Loucy (cell line): Measurements from ENCODE around the gene FAM120B.

Experiments
- H2AFZ ChIP-seq: fragments of 200-600 bp; sonication (generic); 2 replicates; pipeline ENCODE4 v1.6.0; 2016; ENCODE audit warnings: antibody characterized with exemption, mild to moderate bottlenecking, low read length, moderate library complexity
- H3F3A ChIP-seq: fragments of 200-600 bp; 2 replicates; pipeline ENCODE4 v1.6.0; 2016; ENCODE audit warnings: antibody characterized with exemption, low read depth, mild to moderate bottlenecking
- H3K27me3 ChIP-seq: fragments of 200-600 bp; sonication (generic); 2 replicates; pipeline ENCODE4 v1.6.1; 2014; ENCODE audit warnings: low read length, mild to moderate bottlenecking; ENCODE audit not compliant: insufficient read depth, poor library complexity, severe bottlenecking
- H3K36me3 ChIP-seq: fragments of 200-600 bp; sonication (generic); 2 replicates; pipeline ENCODE4 v1.6.1; 2016; ENCODE audit warnings: low read length; ENCODE audit not compliant: insufficient read depth
- H3K4me1 ChIP-seq: fragments of 200-600 bp; sonication (generic); 2 replicates; pipeline ENCODE4 v1.5.1; 2014; ENCODE audit warnings: low read length, mild to moderate bottlenecking; ENCODE audit not compliant: insufficient read depth, poor library complexity, severe bottlenecking
- H3K4me2 ChIP-seq: fragments of 200-600 bp; sonication (generic); 2 replicates; pipeline ENCODE4 v1.6.0; 2014; ENCODE audit warnings: antibody characterized with exemption, low read length, low read depth, mild to moderate bottlenecking; ENCODE audit not compliant: poor library complexity, severe bottlenecking
- H3K4me3 ChIP-seq: fragments of 200-600 bp; sonication (generic); 2 replicates; pipeline ENCODE4 v1.5.1; 2014; ENCODE audit warnings: low read length, mild to moderate bottlenecking, mixed read lengths; ENCODE audit not compliant: poor library complexity, severe bottlenecking
- H3K79me2 ChIP-seq: fragments of 200-600 bp; sonication (generic); 2 replicates; pipeline ENCODE4 v1.6.1; 2014; ENCODE audit warnings: low read length; ENCODE audit not compliant: insufficient read depth
- H3K9ac ChIP-seq: fragments of 200-600 bp; sonication (generic); 2 replicates; pipeline ENCODE4 v1.6.0; 2014; ENCODE audit warnings: mild to moderate bottlenecking, low read depth, low read length, moderate library complexity; ENCODE audit not compliant: poor library complexity, severe bottlenecking
- H3K9me2 ChIP-seq: fragments of 200-600 bp; sonication (generic); replicated peaks from 2 replicates; pipeline ENCODE4 v1.6.1; 2016; ENCODE audit warnings: low read depth, low read length, mixed read lengths
- H3K9me3 ChIP-seq: fragments of 200-600 bp; sonication (generic); 2 replicates; pipeline ENCODE4 v1.6.1; 2014; ENCODE audit warnings: mild to moderate bottlenecking, antibody characterized with exemption, low read length, low read depth; ENCODE audit not compliant: insufficient read depth
- H4K20me1 ChIP-seq: fragments of 200-600 bp; sonication (generic); 2 replicates; pipeline ENCODE4 v1.6.0; 2014; ENCODE audit warnings: antibody characterized with exemption, low read length, mild to moderate bottlenecking; ENCODE audit not compliant: insufficient read depth, poor library complexity, severe bottlenecking
- EZH2phosphoT487 ChIP-seq: fragments of 200-600 bp; IDR thresholded peaks from 2 replicates; pipeline ENCODE4 v1.6.1; 2018; ENCODE audit warnings: antibody characterized with exemption, mild to moderate bottlenecking, moderate library complexity, borderline replicate concordance
- TF ChIP-seq, protein P1 (sequence below): fragments of 200-600 bp; sonication (generic); conservative IDR thresholded peaks from 2 replicates; pipeline ENCODE4 v1.5.1; 2014; ENCODE audit warnings: mild to moderate bottlenecking, antibody characterized with exemption, low read length

The FAM120B gene

DNA sequence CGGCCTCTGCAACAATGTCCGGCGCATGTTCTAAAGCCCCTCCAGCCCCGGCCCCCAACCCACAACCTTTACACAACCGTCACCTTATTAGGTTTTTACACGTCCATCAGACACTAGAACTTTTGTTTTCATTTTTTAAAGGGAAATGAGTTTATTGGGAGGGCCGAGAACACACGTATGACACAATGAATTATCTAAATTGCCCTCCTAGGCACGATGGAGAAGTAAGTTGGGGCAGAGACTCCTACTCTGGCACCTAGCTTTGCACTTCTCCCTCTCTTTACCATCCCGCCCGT, 14.5 kb upstream of the FAM120B start:
- H3K4me2 ChIP-seq: no peak overlapping the region
- no peaks in the 10 kb centered on the region for H3K36me3 ChIP-seq
- H3K9ac ChIP-seq: no peak overlapping the region
- no peak for TF ChIP-seq EZH2phosphoT487
- TF ChIP-seq, protein P1, sequence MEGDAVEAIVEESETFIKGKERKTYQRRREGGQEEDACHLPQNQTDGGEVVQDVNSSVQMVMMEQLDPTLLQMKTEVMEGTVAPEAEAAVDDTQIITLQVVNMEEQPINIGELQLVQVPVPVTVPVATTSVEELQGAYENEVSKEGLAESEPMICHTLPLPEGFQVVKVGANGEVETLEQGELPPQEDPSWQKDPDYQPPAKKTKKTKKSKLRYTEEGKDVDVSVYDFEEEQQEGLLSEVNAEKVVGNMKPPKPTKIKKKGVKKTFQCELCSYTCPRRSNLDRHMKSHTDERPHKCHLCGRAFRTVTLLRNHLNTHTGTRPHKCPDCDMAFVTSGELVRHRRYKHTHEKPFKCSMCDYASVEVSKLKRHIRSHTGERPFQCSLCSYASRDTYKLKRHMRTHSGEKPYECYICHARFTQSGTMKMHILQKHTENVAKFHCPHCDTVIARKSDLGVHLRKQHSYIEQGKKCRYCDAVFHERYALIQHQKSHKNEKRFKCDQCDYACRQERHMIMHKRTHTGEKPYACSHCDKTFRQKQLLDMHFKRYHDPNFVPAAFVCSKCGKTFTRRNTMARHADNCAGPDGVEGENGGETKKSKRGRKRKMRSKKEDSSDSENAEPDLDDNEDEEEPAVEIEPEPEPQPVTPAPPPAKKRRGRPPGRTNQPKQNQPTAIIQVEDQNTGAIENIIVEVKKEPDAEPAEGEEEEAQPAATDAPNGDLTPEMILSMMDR: no peak
- H3K4me1 ChIP-seq: peaks cover 12% of the 10 kb centered on the region
- no peaks in the 10 kb centered on the region for H3K9me3 ChIP-seq
- no peaks in the 10 kb centered on the region for H3F3A ChIP-seq
- H3K4me3 ChIP-seq: no peak overlapping the region
- H3K27me3 ChIP-seq: no peaks in the 10 kb centered on the region
- H2AFZ ChIP-seq: no peak overlapping the region
- H3K79me2 ChIP-seq: no peaks in the 10 kb centered on the region
- no peaks in the 10 kb centered on the region for H3K9me2 ChIP-seq
- H4K20me1 ChIP-seq: no peaks in the 10 kb centered on the region

DNA sequence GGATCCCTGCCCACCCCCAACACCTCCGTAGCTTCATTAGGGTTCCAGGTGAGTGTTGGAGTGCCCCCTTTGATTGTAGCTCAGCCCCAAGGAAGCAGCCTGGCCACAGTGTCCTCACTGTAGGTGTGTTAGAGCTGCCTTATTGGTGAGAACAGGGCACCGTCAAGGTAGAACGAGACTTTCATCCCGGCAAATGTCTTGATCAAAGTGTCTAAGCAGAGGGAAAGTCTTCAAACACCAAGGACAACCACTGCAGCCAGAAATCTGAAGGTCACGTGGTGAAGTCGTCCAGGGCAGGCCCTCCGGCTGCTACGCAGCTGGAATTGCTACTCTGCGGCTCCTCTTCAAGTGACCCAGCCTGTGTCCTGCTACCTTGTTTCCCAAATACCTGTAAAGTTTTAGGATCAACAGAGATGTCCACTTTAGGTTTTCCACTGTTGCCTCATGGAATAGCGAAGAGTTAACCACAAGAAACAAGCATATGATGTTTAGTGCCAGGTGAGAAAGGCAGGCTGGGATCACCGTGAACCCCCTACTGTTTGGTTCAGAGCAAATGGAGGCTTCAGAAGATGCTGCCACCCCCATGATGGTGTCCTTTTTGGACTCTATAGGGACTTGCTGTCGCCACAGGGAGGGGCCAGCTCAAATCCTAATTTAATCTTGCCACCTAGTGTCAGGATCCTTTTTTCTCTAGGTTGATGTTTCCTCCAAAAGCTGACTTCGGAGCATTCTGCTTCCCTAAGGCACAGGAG, 14.0 kb upstream of the FAM120B start:
- Histone ChIP-seq H3K4me1 (peaks cover 12% of the 10 kb centered on the region), H3K9me2 (no peaks in the 10 kb centered on the region), H3K9me3 (no peaks in the 10 kb centered on the region), H3K79me2 (no peaks in the 10 kb centered on the region), H3K27me3 (no peaks in the 10 kb centered on the region), H3K9ac (no peak overlapping the region), H3K4me2 (no peak overlapping the region), H4K20me1 (no peaks in the 10 kb centered on the region), H3K36me3 (no peaks in the 10 kb centered on the region), H3K4me3 (no peak overlapping the region), H3F3A (no peaks in the 10 kb centered on the region), H2AFZ (no peak overlapping the region)
- no peak for TF ChIP-seq EZH2phosphoT487
- TF ChIP-seq, protein P1: peak; percentile 37

DNA sequence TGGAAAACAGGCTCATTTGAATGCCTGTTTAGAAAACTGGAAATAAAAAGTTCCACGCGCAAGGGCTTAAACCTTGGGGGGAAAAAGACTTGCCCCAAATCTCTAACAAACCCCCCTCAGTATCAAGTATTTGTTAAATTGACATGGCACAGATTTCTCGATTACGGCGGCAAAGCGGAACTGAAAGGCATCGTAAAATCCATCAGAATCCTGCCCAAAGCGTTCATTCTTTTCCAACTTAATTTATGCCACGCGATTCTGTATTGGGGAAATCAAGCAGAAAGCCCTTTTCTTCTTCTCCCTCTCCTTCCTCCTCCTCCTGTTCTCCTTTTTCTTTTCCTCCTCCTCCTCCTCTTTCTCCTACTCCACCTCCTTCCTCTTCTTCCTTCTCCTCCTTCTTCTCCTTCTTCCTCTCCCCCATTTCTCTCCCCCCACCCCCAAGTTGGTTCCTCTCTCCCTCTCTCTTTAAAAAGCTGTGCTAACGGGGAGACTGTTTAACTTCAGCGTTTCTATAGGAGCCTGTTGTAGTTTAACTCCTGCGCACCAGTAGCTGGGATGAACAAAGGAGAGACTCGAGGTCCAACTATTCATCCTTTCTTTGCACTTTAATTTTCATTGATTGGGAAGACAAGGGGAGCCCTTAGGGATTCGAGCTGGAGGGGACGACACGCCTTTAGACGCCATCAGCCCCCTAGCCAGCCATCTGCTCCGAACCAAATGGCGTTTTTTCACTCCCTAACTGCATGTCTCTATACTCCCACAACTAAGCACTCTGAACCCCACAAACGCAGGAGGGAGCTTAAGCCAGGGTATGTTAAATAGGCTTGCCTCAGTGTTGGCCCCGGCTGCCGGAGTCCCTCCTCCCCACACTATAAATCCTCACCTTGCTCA, 13.0 kb upstream of the FAM120B start:
- Histone ChIP-seq H3K9me3 (no peaks in the 10 kb centered on the region), H3K79me2 (no peaks in the 10 kb centered on the region), H3K4me1 (peaks cover 20% of the 10 kb centered on the region), H2AFZ (no peak overlapping the region), H3K9me2 (no peaks in the 10 kb centered on the region), H3K4me2 (peak overlapping the region; percentile 5), H4K20me1 (no peaks in the 10 kb centered on the region), H3K27me3 (no peaks in the 10 kb centered on the region), H3K36me3 (no peaks in the 10 kb centered on the region), H3K9ac (no peak overlapping the region), H3K4me3 (no peak overlapping the region), H3F3A (no peaks in the 10 kb centered on the region)
- no peak for TF ChIP-seq EZH2phosphoT487
- TF ChIP-seq, protein P1: no peak
